Keratinocyte (primary cell): Measurements from ENCODE around the gene SLC2A4. TPM values are rescaled to one million over a fixed set of nuclear protein-coding genes. Genes with fewer than 3 reads are reported as not detected.
A peak's percentile ranks its signal among the peaks of the same experiment; 100 is the strongest.

ENCODE experiments used
- DNase-seq: peaks from one replicate; pipeline ENCODE4 v3.0.0-alpha.2; 2011; ENCODE audit warnings: low read depth, missing footprints, low spot score
- FAIRE-seq: peaks from 2 replicates; lab custom pipeline; 2011; peaks lifted over from hg19 to GRCh38; lab: Jason Lieb, UNC
- H2AFZ ChIP-seq: 2 replicates; pipeline ENCODE4 v1.6.0; 2012; ENCODE audit warnings: low read length, control low read depth, inconsistent platforms; ENCODE audit not compliant: control insufficient read depth
- H3K27ac ChIP-seq: 2 replicates; pipeline ENCODE4 v1.5.1; 2011; ENCODE audit warnings: low read length; ENCODE audit not compliant: control insufficient read depth, insufficient read depth
- H3K27me3 ChIP-seq: 3 replicates; pipeline ENCODE4 v1.6.0; 2011; ENCODE audit warnings: low read length; ENCODE audit not compliant: control insufficient read depth, insufficient read depth; ENCODE audit errors: extremely low read depth
- H3K36me3 ChIP-seq, 2 experiments: 2 replicates in 1 of 2; 3 replicates in 1 of 2; pipeline ENCODE4 v1.5.1; 2011; ENCODE audit warnings: low read length in 2 of 2, mild to moderate bottlenecking in 1 of 2; ENCODE audit not compliant: control insufficient read depth in 2 of 2, insufficient read depth in 2 of 2; ENCODE audit errors: extremely low read depth in 1 of 2
- H3K4me1 ChIP-seq: 3 replicates; pipeline ENCODE4 v1.5.1; 2011; ENCODE audit warnings: low read length; ENCODE audit not compliant: control insufficient read depth, insufficient read depth; ENCODE audit errors: extremely low read depth
- H3K4me2 ChIP-seq: 3 replicates; pipeline ENCODE4 v1.6.0; 2011; ENCODE audit warnings: low read depth, low read length; ENCODE audit not compliant: control insufficient read depth, insufficient read depth; ENCODE audit errors: extremely low read depth
- H3K4me3 ChIP-seq, 3 experiments: fragments of 200-600 bp in 1 of 3; sonication (generic) in 1 of 3; 2 replicates in 2 of 3; 3 replicates in 1 of 3; pipeline ENCODE4 v1.5.1; 2011 to 2016; ENCODE audit warnings: low read length in 3 of 3, mild to moderate bottlenecking in 3 of 3, control low read depth in 2 of 3, inconsistent platforms in 1 of 3, low read depth in 1 of 3, mixed read lengths in 1 of 3, mixed run types in 1 of 3, moderate library complexity in 1 of 3; ENCODE audit not compliant: control insufficient read depth in 2 of 3, insufficient read depth in 2 of 3; ENCODE audit errors: extremely low read depth in 1 of 3
- H3K79me2 ChIP-seq: 2 replicates; pipeline ENCODE4 v1.6.0; 2012; ENCODE audit warnings: low read length; ENCODE audit not compliant: control insufficient read depth, insufficient read depth
- H3K9ac ChIP-seq: 3 replicates; pipeline ENCODE4 v1.6.0; 2011; ENCODE audit warnings: low read length; ENCODE audit not compliant: control insufficient read depth, insufficient read depth; ENCODE audit errors: extremely low read depth
- H3K9me1 ChIP-seq: 3 replicates; pipeline ENCODE4 v1.6.0; 2011; ENCODE audit warnings: low read length; ENCODE audit not compliant: control insufficient read depth, insufficient read depth; ENCODE audit errors: extremely low read depth
- H3K9me3 ChIP-seq: 2 replicates; pipeline ENCODE4 v1.5.1; 2012; ENCODE audit warnings: low read depth, low read length; ENCODE audit not compliant: control insufficient read depth
- H4K20me1 ChIP-seq: 3 replicates; pipeline ENCODE4 v1.6.0; 2011; ENCODE audit warnings: low read length; ENCODE audit not compliant: control insufficient read depth, insufficient read depth; ENCODE audit errors: extremely low read depth
- EZH2 ChIP-seq: IDR thresholded peaks from one replicate; pipeline ENCODE4 v1.6.1; 2012; ENCODE audit warnings: inconsistent platforms, mild to moderate bottlenecking, low read length, moderate library complexity
- dilution Hi-C: fragments of 300-500 bp; cut with MboI; formaldehyde crosslinking; loops from one replicate; pipeline ENCODE4 v1.7.0; 2020; ENCODE audit warnings: low sequenced_read_pairs; ENCODE audit not compliant: extremely low pct_ligation_motif_present
- polyA plus RNA-seq, 5 experiments: library from polyadenylated mRNA; depleted of rRNA in 3 of 5; stranded (reverse) in 3 of 5; stranded (forward) in 1 of 5; unstranded in 1 of 5; fragments of >200 nt; gene quantifications; 1 replicate in 1 of 5; 2 replicates in 3 of 5; 3 replicates in 1 of 5; pipeline versions ENCODE4 v1.2.1 to v1.2.3, GENCODE V29; 2011 to 2012; ENCODE audit warnings: missing spikeins in 2 of 5, low read depth in 1 of 5, low replicate concordance in 1 of 5
- TF ChIP-seq, protein P1 (sequence below), 3 experiments: IDR thresholded peaks in 1 of 3; conservative IDR thresholded peaks in 1 of 3; optimal IDR thresholded peaks in 1 of 3; 2 replicates in 2 of 3; 3 replicates in 1 of 3; pipeline versions ENCODE3 to v1.5.1; 2011; ENCODE audit warnings: low read length in 3 of 3, mild to moderate bottlenecking in 3 of 3, moderate library complexity in 2 of 3, control low read depth in 1 of 3, inconsistent platforms in 1 of 3; ENCODE audit not compliant: insufficient read depth in 2 of 3; ENCODE audit errors: extremely low read depth in 1 of 3

Gene SLC2A4
- polyA plus RNA-seq, 1 donor (not counting 4 experiments of a cell fraction or from before 2014, with no cell fraction given): not detected

DNA sequence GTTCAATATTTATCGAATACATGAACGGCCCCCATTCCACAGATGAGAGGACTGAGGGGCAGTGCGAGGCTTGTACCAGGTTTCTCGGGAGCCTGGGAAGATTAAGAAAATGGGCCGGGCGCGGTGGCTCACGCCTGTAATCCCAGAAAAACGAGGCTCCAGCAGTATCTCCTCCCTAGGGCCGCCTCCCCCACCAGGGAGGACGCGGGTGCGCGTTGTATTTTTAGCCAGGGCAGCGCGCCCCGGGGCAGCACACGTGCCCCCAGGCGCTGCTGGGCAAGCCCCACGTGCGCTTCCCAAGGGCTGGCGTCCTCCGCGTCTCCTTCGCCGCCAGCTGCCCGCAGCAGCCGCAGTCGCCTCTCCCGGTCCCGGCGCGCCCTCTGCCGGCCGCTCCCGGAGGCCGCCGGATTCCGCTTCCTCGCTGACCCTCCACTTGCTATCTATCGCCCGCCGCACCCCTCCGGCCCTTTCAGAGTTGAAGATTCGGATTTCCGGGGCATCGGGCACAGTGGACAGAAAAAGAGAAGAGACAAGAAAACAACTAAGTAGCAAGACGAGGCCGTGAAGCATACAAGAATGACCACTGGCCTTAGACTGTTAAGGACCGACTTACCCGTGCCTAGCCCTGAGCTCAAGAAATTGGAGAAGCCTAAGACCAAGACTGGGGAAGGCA lies 14.8 kb downstream of the SLC2A4 start:
- Histone ChIP-seq H3K36me3 (no peaks in the 10 kb centered on the region), H3K4me1 (peaks cover 23% of the 10 kb centered on the region), H3K79me2 (no peaks in the 10 kb centered on the region), H2AFZ (peak overlapping the region; percentile 30), H3K9me3 (no peaks in the 10 kb centered on the region), H3K9me1 (no peaks in the 10 kb centered on the region), H3K27ac (no peak overlapping the region), H3K4me2 (peak overlapping the region; percentile 66), H3K4me3 (peak overlapping the region in 1 of 3 experiments; percentile 37), H3K27me3 (peaks cover 33% of the 10 kb centered on the region), H4K20me1 (peaks cover 2% of the 10 kb centered on the region), H3K9ac (no peak overlapping the region)
- DNase-seq: no peak
- dilution Hi-C loops: no loop called here
- no peak for TF ChIP-seq EZH2
- TF ChIP-seq, protein P1, sequence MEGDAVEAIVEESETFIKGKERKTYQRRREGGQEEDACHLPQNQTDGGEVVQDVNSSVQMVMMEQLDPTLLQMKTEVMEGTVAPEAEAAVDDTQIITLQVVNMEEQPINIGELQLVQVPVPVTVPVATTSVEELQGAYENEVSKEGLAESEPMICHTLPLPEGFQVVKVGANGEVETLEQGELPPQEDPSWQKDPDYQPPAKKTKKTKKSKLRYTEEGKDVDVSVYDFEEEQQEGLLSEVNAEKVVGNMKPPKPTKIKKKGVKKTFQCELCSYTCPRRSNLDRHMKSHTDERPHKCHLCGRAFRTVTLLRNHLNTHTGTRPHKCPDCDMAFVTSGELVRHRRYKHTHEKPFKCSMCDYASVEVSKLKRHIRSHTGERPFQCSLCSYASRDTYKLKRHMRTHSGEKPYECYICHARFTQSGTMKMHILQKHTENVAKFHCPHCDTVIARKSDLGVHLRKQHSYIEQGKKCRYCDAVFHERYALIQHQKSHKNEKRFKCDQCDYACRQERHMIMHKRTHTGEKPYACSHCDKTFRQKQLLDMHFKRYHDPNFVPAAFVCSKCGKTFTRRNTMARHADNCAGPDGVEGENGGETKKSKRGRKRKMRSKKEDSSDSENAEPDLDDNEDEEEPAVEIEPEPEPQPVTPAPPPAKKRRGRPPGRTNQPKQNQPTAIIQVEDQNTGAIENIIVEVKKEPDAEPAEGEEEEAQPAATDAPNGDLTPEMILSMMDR (optimal IDR thresholded peaks at IDR 0.05 in 1 of 3, IDR thresholded peaks at IDR 0.05 in 1 of 3, conservative IDR thresholded peaks at IDR 0.05 in 1 of 3; ENCODE audit: extremely low read depth in 1 of 3, insufficient read depth in 2 of 3, low read length in 3 of 3): peak; percentile 68 to 94 (median 83)
- no peak for FAIRE-seq

DNA sequence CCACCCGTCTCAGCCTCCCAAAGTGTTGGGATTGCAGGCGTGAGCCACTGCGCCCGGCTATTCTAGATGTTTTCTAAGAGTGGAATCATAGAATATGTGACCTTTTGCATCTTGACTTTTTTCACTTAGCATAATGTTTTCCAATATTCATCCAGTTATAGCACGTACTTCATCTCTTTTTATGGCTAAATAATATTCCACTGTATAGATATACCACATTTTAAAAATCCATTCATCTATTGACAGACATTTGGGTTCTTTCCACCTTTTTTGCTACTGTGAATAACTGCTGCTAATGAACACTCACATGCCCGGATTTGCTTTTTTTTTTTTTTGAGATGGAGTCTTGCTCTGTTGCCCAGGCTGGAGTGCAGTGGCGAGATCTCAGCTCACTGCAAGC lies 22.7 kb downstream of the SLC2A4 start:
- Histone ChIP-seq H3K36me3 (peaks cover 1 to 2% of the 10 kb centered on the region in 2 experiments), H3K9me3 (no peaks in the 10 kb centered on the region), H3K9ac (no peak overlapping the region), H3K27me3 (no peaks in the 10 kb centered on the region), H4K20me1 (peaks cover 8% of the 10 kb centered on the region), H3K27ac (no peak overlapping the region), H3K4me3 (no peak overlapping the region), H3K79me2 (peaks cover 17% of the 10 kb centered on the region), H3K9me1 (no peaks in the 10 kb centered on the region), H2AFZ (no peak overlapping the region), H3K4me1 (peaks cover 5% of the 10 kb centered on the region), H3K4me2 (no peak overlapping the region)
- dilution Hi-C loops: no loop called here
- no peak for DNase-seq
- TF ChIP-seq, protein P1 (optimal IDR thresholded peaks at IDR 0.05 in 1 of 3, IDR thresholded peaks at IDR 0.05 in 1 of 3, conservative IDR thresholded peaks at IDR 0.05 in 1 of 3; ENCODE audit: extremely low read depth in 1 of 3, insufficient read depth in 2 of 3, low read length in 3 of 3): no peak
- FAIRE-seq: no peak
